CD14-positive monocyte (primary cell): ENCODE data around the gene CDC34. TPM values are rescaled to one million over a fixed set of nuclear protein-coding genes. Genes with fewer than 3 reads are reported as not detected.
A peak's percentile ranks its signal among the peaks of the same experiment; 100 is the strongest.

Experiments used
- DNase-seq, 3 donors: peaks; one replicate each; pipeline ENCODE4 v3.0.0-alpha.2; 2011 to 2022
- H2AFZ ChIP-seq: 2 replicates; pipeline ENCODE4 v1.6.0; 2012; ENCODE audit warnings: mild to moderate bottlenecking, low read depth, low read length, inconsistent platforms; ENCODE audit not compliant: insufficient read depth, poor library complexity, severe bottlenecking
- H3K27ac ChIP-seq, 2 donors: 1 replicate in 1 of 2; 2 replicates in 1 of 2; pipeline ENCODE4 v1.5.1; 2012 to 2013; ENCODE audit warnings: low read length in 2 of 2, control low read depth in 1 of 2, inconsistent platforms in 1 of 2, low read depth in 1 of 2, mild to moderate bottlenecking in 1 of 2
- H3K27me3 ChIP-seq, 2 donors: one replicate each; pipeline versions ENCODE4 v1.6.0 to v1.6.1; 2011 to 2013; ENCODE audit warnings: low read length in 2 of 2; ENCODE audit not compliant: control insufficient read depth in 2 of 2, insufficient read depth in 2 of 2
- H3K36me3 ChIP-seq, 2 donors: replicated peaks in 1 of 2; 1 replicate in 1 of 2; 2 replicates in 1 of 2; pipeline versions ENCODE4 v1.5.1 to v1.6.1; 2012 to 2013; ENCODE audit warnings: low read length in 2 of 2, control low read depth in 1 of 2, inconsistent platforms in 1 of 2, mild to moderate bottlenecking in 1 of 2; ENCODE audit not compliant: insufficient read depth in 2 of 2, control insufficient read depth in 1 of 2
- H3K4me1 ChIP-seq, 2 donors: 1 replicate in 1 of 2; 2 replicates in 1 of 2; pipeline versions ENCODE4 v1.5.1 to v1.6.1; 2012 to 2013; ENCODE audit warnings: low read length in 2 of 2, control low read depth in 1 of 2, inconsistent platforms in 1 of 2, mild to moderate bottlenecking in 1 of 2, moderate library complexity in 1 of 2; ENCODE audit not compliant: insufficient read depth in 2 of 2, control insufficient read depth in 1 of 2
- H3K4me2 ChIP-seq: replicated peaks from 2 replicates; pipeline ENCODE3; 2012; ENCODE audit warnings: low read length, moderate library complexity, mild to moderate bottlenecking; ENCODE audit not compliant: poor library complexity, severe bottlenecking; ENCODE audit errors: extremely low read depth
- H3K4me3 ChIP-seq, 3 experiments: fragments of 200-600 bp in 1 of 3; sonication (generic) in 1 of 3; replicated peaks in 1 of 3; 1 replicate in 2 of 3; 2 replicates in 1 of 3; pipeline ENCODE4 v1.5.1; 2011 to 2013; ENCODE audit warnings: low read length in 3 of 3, mild to moderate bottlenecking in 3 of 3, control low read depth in 2 of 3, low read depth in 2 of 3, inconsistent platforms in 1 of 3, moderate library complexity in 1 of 3
- H3K79me2 ChIP-seq: 2 replicates; pipeline ENCODE4 v1.6.0; 2012; ENCODE audit warnings: mild to moderate bottlenecking, control low read depth, inconsistent platforms, low read length, moderate library complexity; ENCODE audit not compliant: insufficient read depth
- H3K9ac ChIP-seq: 2 replicates; pipeline ENCODE4 v1.6.0; 2017; ENCODE audit warnings: low read length, mild to moderate bottlenecking; ENCODE audit not compliant: insufficient read depth, poor library complexity, severe bottlenecking
- H3K9me3 ChIP-seq, 2 donors: replicated peaks in 1 of 2; 1 replicate in 1 of 2; 2 replicates in 1 of 2; pipeline versions ENCODE4 v1.5.1 to v1.6.1; 2012 to 2013; ENCODE audit warnings: low read length in 2 of 2, control low read depth in 1 of 2; ENCODE audit not compliant: control insufficient read depth in 1 of 2, insufficient read depth in 1 of 2
- H4K20me1 ChIP-seq: 2 replicates; pipeline ENCODE4 v1.6.0; 2012; ENCODE audit warnings: mild to moderate bottlenecking, low read length, control low read depth, moderate library complexity; ENCODE audit not compliant: insufficient read depth
- H3K27ac Mint-ChIP-seq, 7 donors: one replicate each; pipeline ENCODE4 v1.8.0; 2020; ENCODE audit warnings: mild to moderate bottlenecking in 7 of 7, mixed read lengths in 7 of 7, moderate library complexity in 6 of 7, inconsistent platforms in 2 of 7
- H3K27me3 Mint-ChIP-seq, 3 donors: one replicate each; pipeline ENCODE4 v1.8.0; 2021 to 2022; ENCODE audit warnings: low read depth in 3 of 3, mild to moderate bottlenecking in 3 of 3, mixed read lengths in 3 of 3, moderate library complexity in 3 of 3, inconsistent platforms in 1 of 3
- H3K36me3 Mint-ChIP-seq, 2 donors: one replicate each; pipeline ENCODE4 v1.8.0; 2020; ENCODE audit warnings: mixed read lengths in 2 of 2, inconsistent platforms in 1 of 2, mild to moderate bottlenecking in 1 of 2
- H3K4me1 Mint-ChIP-seq: one replicate; pipeline ENCODE4 v1.8.0; 2020; ENCODE audit warnings: mild to moderate bottlenecking, mixed read lengths
- H3K4me3 Mint-ChIP-seq, 2 donors: one replicate each; pipeline ENCODE4 v1.8.0; 2020; ENCODE audit warnings: mild to moderate bottlenecking in 2 of 2, mixed read lengths in 2 of 2, moderate library complexity in 1 of 2
- H3K9me3 Mint-ChIP-seq, 7 donors: one replicate each; pipeline ENCODE4 v1.8.0; 2020 to 2022; ENCODE audit warnings: mixed read lengths in 7 of 7, mild to moderate bottlenecking in 6 of 7, moderate library complexity in 6 of 7, inconsistent platforms in 2 of 7
- WGBS: methylation state at CpG from one replicate; pipeline ENCODE4 v1.1.5; 2013; ENCODE audit warnings: missing lambda C conversion rate; ENCODE audit not compliant: insufficient coverage; 5-methylcytosine and 5-hydroxymethylcytosine counted together
- intact Hi-C, 2 donors: fragments of 100-400 bp; cut with micrococcal nuclease; formaldehyde crosslinking; loops; one replicate each; pipeline versions ENCODE4 v1.15.0 to v1.15.1; 2023
- polyA plus RNA-seq, 3 donors: library from polyadenylated mRNA; depleted of rRNA in 1 of 3; unstranded in 2 of 3; stranded (reverse) in 1 of 3; fragments of 300-500 nt in 2 of 3; fragments of >200 nt in 1 of 3; fragmentation: Illumina TruSeq in 2 of 3; gene quantifications; 1 replicate in 2 of 3; 2 replicates in 1 of 3; pipeline ENCODE4 v1.2.3, GENCODE V29; 2012 to 2021
- TF ChIP-seq, protein P1 (sequence below): fragments of 200-600 bp; IDR thresholded peaks from one replicate; pipeline ENCODE4 v1.8.0; 2022; ENCODE audit warnings: antibody characterized with exemption, mild to moderate bottlenecking

The CDC34 gene
- polyA plus RNA-seq, 3 donors: 25.2 to 49.2 (median 43.0) TPM

DNA sequence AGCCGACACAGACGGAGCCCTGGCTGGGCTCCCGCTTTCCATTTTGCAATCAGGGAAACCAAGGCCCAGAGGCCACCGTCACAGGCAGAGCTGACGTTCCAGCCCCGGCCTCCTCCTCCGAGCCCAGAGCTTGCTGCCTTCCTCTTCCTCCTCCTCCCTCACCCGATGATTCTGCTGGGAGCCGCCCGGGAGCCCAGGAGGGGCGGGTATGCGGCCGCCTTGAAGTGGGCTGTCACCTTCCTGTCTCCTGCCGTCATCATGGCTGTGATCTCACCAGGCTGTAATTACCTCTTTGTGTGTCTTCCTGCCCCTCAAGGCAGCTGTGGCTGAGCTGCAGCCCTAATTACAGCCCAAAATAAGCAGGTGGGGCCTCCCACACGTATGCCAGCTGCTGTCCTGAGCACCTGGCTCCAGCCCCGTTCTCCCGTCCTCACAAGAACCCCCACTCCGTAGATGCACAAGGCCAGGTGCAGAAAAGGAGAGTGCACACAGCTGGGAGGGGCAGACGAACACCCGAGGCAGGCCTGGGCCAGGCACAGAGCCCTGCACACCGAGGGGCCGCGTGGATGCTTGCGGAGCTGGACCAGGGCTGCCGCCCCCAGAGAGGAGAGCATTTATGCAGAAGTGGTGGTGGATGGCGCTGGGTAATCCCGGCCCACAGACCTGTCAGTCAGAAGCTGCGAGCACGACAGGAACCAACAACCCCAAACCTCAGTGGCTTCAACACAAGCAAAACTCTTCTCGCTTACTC is 20.3 kb upstream of the CDC34 start:
- Mint-ChIP-seq H3K27me3 (peaks cover 8 to 17% (median 11%) of the 10 kb centered on the region in 3 donors), H3K27ac (peak overlapping the region; percentile 86 to 95 (median 90)), H3K4me1 (peaks cover 26% of the 10 kb centered on the region), H3K4me3 (peak overlapping the region; percentile 76 to 86), H3K9me3 (peaks cover 0 to 3% (median 0%) of the 10 kb centered on the region in 7 donors), H3K36me3 (peaks cover 15 to 24% of the 10 kb centered on the region in 2 donors)
- Histone ChIP-seq H4K20me1 (peaks cover 25% of the 10 kb centered on the region), H3K4me3 (peak overlapping the region; percentile 2 to 72 (median 26)), H2AFZ (peak overlapping the region; percentile 67), H3K27me3 (peaks cover 0 to 13% of the 10 kb centered on the region in 2 donors), H3K79me2 (peaks cover 14% of the 10 kb centered on the region), H3K4me1 (peaks cover 30 to 40% of the 10 kb centered on the region in 2 donors), H3K36me3 (peaks cover 0 to 5% of the 10 kb centered on the region in 2 donors), H3K27ac (peak overlapping the region; percentile 40 to 71), H3K9ac (peak overlapping the region; percentile 62), H3K9me3 (no peaks in the 10 kb centered on the region), H3K4me2 (peak overlapping the region; percentile 79)
- DNase-seq: peak; percentile 67 to 84 (median 72)
- TF ChIP-seq, protein P1, sequence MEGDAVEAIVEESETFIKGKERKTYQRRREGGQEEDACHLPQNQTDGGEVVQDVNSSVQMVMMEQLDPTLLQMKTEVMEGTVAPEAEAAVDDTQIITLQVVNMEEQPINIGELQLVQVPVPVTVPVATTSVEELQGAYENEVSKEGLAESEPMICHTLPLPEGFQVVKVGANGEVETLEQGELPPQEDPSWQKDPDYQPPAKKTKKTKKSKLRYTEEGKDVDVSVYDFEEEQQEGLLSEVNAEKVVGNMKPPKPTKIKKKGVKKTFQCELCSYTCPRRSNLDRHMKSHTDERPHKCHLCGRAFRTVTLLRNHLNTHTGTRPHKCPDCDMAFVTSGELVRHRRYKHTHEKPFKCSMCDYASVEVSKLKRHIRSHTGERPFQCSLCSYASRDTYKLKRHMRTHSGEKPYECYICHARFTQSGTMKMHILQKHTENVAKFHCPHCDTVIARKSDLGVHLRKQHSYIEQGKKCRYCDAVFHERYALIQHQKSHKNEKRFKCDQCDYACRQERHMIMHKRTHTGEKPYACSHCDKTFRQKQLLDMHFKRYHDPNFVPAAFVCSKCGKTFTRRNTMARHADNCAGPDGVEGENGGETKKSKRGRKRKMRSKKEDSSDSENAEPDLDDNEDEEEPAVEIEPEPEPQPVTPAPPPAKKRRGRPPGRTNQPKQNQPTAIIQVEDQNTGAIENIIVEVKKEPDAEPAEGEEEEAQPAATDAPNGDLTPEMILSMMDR: no peak
- 0% methylated on average over 20 of the region's 30 CpGs for WGBS
- intact Hi-C loops: no loop called here

DNA sequence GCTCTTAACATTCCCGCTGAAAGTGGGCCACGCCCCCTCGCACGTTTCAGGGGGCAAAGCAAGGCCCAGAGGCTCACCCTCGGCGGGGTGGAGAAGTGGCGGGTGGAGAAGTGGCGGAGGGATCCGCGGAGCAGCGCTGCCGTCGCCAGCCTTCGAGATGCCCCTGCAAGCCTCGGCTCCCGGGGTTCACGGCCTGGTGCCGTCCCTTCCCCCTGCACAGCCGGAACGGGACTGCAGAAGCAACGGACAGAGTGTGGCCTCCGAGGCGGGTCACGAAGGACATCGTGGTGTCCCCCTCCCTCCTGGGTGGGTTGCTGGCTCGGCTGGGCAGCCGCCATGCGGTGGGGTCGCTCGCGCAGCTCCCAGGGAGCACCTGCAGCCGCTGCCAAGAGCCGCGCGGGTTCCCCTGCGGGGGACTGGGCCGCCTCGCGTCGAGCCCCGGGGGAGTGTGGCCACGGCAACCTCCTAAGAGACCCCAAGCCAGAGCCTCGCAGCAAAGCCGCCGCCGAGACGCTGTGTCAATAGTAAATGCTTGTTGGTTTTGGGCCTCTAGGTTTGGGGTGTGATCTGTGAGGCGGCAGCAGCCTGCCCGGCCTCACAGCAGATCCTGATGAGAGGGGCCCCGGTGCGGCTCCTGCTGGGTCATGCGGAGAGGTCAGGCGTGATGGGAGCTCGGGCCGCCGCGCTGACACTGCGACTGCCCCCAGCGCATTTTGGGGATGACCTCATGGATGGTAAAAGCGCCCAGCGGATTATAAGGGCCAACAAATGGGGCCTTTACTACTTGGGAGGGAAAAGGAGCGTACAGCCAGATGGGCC is 18.8 kb upstream of the CDC34 start:
- Mint-ChIP-seq H3K4me3 (no peak overlapping the region), H3K36me3 (peaks cover 15 to 24% of the 10 kb centered on the region in 2 donors), H3K27me3 (peaks cover 10 to 25% (median 11%) of the 10 kb centered on the region in 3 donors), H3K27ac (peak overlapping the region in 1 of 7 donors; percentile 61), H3K4me1 (peaks cover 24% of the 10 kb centered on the region), H3K9me3 (peaks cover 0 to 3% (median 0%) of the 10 kb centered on the region in 7 donors)
- H3K79me2 ChIP-seq: peaks cover 13% of the 10 kb centered on the region
- no peaks in the 10 kb centered on the region for H3K9me3 ChIP-seq
- WGBS: 69% methylated on average over 42 of the region's 62 CpGs
- H3K36me3 ChIP-seq: peaks cover 0 to 5% of the 10 kb centered on the region in 2 donors
- TF ChIP-seq, protein P1: no peak
- no peak for DNase-seq
- H2AFZ ChIP-seq: no peak overlapping the region
- intact Hi-C loops: no loop called here
- H3K9ac ChIP-seq: no peak overlapping the region
- no peak overlapping the region for H3K4me3 ChIP-seq
- peaks cover 29% of the 10 kb centered on the region for H4K20me1 ChIP-seq
- no peak overlapping the region for H3K4me2 ChIP-seq
- peaks cover 24 to 33% of the 10 kb centered on the region in 2 donors for H3K4me1 ChIP-seq
- peaks cover 0 to 13% of the 10 kb centered on the region in 2 donors for H3K27me3 ChIP-seq
- no peak overlapping the region for H3K27ac ChIP-seq
